NCI-H748 (cell line): ENCODE results near the gene NRM.
"Not testable (repeated sequence)": the region's sequence is repeated elsewhere in the genome, so short reads cannot be mapped to it uniquely, and the experiment has no call there.

Experiments
- DNase-seq: peaks from one replicate; lab custom pipeline; 2025; ENCODE audit not compliant: unreplicated experiment; lab: John Stamatoyannopoulos, UW

The NRM gene

DNA sequence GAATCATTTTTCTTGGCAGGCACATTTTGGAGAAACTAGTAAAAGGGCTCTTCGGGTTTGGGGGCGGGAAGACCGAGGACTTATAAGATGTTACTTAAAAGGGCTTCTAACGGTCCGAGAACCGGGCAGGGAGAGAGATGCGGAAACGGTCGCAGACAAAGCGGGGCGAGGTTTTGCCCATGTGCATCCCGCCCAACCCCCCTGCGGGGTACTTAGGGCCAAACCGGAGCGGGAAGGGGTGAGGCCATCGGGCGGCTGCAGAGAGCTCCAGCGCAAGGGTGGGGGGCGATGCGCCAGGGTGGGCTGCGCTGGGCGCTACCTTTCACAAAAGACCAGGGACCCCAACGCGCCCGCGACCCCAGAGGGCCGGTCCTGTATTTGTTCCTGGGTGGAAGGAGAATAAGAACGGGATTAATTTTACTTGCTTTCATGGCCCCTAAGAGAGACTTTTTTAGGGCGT lies 30.0 kb upstream of the NRM start:
- peak; percentile 93 for DNase-seq

GRCh38 chr6:30719791-30720737 lies 29.3 kb upstream of the NRM start, which contains the start of gene TUBB:
TUBB (plus strand) TSS chr6:30720352; CDS start chr6:30720507, 155 bp downstream.
- DNase-seq, result peak; percentile 100

GRCh38 chr6:30719356-30719755 lies 28.6 kb upstream of the NRM start:
- peak; percentile 55 for DNase-seq

DNA sequence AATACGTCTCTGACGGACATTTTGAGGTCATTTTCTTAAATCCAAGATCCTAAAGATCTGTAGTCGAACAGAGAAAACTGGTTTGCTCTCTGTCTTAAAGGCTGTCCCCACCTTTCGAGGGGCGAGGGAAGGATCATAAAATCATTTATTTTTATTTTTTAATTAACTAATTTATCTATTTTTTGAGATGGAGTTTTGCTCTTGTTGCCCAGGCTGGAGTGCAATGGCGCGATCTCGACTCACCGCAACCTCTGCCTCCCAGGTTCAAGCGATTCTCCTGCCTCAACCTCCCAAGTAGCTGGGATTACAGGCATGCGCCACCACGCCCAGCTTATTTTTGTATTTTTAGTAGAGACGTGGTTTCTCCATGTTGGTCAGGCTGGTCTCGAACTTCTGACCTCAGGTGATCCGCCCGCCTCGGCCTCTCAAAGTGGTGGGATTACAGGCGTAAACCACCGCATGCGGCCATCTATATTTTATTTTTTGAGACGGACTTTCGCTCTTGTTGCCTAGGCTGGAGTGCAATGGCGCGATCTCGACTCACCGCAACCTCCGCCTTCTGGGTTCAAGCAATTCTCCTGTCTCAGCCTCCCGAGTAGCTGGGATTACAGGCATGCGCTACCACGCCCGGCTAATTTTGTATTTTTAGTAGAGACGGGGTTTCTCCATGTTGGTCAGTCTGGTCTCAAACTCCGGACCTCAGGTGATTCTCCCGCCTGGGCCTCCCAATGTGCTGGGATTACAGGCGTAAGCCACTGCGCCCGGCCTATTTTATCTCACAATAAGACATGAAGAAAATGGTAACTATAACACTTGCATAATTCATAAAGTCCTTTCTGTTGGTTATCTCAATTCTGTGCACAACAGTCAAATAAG lies 27.3 kb upstream of the NRM start:
- DNase-seq, result not testable (repeated sequence)

- peak; percentile 100 for DNase-seq
Observed at GRCh38 chr6:30717129-30717844, 26.5 kb upstream of the NRM start, which contains the start of gene MDC1. MDC1 (minus strand) TSS chr6:30717281; CDS start chr6:30715175, 2,106 bp downstream.

DNA sequence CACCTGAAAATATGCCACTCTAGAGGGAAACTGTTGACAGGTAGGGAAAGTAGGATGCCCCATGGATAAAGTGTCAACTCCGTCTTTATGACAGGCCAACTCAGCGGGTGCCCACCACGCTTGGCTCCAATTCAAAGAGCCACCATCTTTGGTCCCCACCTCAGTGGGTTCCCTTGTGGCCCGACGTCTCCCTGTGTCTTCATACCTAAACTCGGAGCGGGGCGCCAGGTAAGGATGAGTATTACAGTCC lies 26.0 kb upstream of the NRM start:
- no peak for DNase-seq

DNA sequence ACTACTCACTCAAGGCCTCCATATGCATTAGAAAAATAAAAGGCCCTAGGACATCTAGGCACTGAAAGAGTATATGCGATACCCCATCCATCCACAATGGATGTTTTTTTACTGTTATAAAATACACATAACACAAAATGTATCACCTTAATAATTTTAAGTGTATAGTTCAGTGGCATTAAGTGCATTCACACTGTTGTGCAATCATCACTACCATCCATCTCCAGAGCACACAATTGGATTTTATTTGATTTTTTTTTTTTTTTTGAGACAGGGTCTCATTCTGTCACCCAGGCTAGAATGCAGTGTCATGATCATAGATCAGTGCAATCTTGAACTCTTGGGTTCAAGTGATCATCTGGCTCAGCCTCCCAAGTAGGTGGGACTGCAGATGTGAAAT lies 23.5 kb upstream of the NRM start:
- no peak for DNase-seq

DNA sequence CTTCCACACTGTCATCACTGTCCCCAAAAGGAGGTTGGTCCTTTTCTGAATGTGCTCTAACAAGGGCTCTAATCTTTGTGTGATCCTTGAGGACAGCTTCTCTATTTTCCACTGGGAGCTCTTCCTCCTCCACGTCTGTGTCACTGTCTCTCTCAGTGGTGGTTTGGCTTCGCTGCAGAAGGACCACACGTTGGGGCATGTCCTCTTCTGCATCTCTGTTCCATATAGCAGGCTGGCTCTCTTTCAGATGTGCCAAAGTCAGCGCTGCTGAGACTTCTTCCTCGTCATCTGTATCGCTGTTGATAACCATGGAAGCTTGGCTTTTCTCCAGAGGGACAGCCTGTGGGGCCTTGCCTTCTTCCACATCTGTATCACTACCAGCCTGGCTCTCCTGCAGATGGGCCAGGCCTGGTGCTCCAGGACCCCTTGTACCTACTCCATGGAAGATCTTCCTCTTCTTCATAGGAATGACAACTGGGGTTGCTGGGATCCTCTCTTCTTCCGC lies 21.7 kb upstream of the NRM start:
- DNase-seq, result no peak

DNA sequence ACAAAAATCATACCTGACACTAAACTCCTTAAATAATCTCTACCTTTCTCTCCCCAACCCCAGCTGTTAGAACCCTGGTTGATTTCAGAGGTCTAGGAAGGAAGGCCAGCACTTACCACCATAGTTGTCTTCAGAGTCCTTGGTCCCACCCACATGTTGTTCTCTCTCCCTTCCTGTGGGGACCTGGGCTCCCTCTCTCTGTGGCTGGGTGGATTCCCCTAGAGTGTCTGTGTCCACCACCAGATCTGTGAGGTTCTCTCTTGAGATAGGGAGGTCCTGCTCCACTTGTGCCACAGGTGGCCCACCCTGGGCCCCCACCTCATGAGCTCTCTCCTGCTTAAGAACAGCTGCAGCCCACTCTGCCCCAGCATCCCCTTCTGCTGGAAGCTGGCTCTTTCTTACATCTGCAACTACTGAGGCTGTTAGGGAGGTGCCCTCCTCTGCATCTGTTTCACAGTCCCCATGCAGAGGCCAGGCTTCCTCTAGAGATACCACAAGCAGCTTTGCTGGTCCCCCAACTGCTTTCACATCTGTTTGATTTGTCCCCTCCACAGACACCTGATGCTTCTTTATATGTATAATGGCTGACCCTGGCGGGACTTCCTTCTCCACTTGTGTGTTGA lies 21.1 kb upstream of the NRM start:
- no peak for DNase-seq

DNA sequence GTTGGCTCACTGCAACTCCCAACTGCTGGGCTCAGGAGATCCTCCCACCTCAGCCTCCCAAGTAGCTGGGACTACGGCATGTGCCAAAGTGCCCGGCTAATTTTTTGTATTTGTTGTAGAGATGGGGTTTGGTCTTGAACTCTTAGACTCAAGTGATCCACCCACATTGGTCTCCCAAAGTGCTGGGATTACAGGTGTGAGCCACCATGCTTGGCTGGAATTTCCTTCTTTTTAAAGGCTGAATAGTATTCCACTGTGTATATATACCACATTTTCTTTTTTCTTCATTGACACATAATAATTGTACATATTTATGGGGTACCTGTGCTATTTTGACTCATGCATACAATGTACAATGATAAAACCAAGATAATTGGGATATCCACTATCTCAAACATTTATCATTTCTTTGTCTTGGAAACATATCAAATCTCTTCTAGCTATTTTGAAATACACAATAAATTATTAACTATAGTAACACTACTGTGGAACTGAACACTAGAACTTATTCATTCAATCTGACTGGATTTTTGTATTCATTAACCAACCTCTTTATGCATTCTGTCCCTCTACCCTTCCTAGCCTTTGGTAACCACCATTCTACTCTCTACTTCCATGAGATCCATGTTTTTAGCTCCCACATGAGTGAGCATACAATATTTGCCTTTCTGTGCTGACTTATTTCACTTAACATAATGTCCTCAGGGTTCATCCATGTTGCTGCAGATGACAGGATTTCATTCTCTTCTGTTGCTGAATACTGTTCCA lies 18.5 kb upstream of the NRM start:
- DNase-seq, result no peak

GRCh38 chr6:30707281-30707850 lies 16.6 kb upstream of the NRM start:
- peak; percentile 69 for DNase-seq

GRCh38 chr6:30705620-30706019 lies 14.8 kb upstream of the NRM start:
- no peak for DNase-seq

- DNase-seq, result no peak
Observed at GRCh38 chr6:30703821-30704220, 13.0 kb upstream of the NRM start.

GRCh38 chr6:30703011-30703410 lies 12.2 kb upstream of the NRM start:
- DNase-seq, result no peak

GRCh38 chr6:30700340-30700739 lies 9.6 kb upstream of the NRM start:
- no peak for DNase-seq

DNA sequence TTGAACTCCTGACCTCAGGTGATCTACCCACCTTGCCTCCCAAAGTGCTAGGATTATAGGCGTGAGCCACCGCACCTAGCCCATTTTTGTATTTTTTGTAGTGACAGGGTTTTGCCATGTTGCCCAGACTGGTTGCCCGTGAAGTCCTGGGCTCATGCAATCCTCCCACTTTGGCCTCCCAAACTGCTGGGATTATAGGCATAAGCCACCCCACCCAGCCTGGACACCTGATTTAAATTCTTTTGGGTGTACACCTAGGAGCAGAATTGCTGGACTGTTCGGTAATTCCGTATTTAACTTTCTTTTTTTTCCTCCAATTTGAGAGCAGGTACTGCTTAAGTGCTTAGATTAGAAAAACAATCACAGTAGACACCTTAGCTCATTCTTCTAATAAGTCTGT lies 5.6 kb upstream of the NRM start:
- no peak for DNase-seq

- peak; percentile 18 for DNase-seq
Observed at GRCh38 chr6:30691208-30691847, 544 bp upstream of the NRM start.

GRCh38 chr6:30689985-30690384 lies 799 bp downstream of the NRM start:
- no peak for DNase-seq
